ENCODE measurements around the gene SDHAF4. TPM values are rescaled to one million over a fixed set of nuclear protein-coding genes. Genes with fewer than 3 reads are reported as not detected.

The SDHAF4 gene
- total RNA-seq, 4 donors from 2014 or later: 11.0 to 35.6 (median 13.0) TPM

DNA sequence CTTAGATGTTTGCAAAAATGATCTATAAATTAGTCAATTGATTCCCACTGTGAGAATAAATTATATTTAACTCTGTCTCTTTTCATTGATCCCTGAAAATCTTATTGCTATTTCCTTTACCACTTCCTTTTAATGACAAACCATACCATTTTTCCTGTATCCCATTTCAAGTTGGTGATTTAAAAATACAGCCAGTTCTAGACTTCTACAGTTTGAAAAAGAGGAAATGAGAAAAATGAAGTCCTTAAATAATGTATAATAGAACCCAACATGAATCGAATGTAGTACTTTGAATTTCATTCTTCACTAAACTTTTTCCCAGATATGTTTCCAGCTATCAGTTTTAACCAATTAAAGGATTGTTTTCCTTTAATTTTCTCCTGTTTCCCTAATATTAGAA lies 29.5 kb upstream of the SDHAF4 start:
- TF ChIP-seq, protein P1, sequence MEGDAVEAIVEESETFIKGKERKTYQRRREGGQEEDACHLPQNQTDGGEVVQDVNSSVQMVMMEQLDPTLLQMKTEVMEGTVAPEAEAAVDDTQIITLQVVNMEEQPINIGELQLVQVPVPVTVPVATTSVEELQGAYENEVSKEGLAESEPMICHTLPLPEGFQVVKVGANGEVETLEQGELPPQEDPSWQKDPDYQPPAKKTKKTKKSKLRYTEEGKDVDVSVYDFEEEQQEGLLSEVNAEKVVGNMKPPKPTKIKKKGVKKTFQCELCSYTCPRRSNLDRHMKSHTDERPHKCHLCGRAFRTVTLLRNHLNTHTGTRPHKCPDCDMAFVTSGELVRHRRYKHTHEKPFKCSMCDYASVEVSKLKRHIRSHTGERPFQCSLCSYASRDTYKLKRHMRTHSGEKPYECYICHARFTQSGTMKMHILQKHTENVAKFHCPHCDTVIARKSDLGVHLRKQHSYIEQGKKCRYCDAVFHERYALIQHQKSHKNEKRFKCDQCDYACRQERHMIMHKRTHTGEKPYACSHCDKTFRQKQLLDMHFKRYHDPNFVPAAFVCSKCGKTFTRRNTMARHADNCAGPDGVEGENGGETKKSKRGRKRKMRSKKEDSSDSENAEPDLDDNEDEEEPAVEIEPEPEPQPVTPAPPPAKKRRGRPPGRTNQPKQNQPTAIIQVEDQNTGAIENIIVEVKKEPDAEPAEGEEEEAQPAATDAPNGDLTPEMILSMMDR (IDR thresholded peaks at IDR 0.05; ENCODE audit: low read depth): no peak

DNA sequence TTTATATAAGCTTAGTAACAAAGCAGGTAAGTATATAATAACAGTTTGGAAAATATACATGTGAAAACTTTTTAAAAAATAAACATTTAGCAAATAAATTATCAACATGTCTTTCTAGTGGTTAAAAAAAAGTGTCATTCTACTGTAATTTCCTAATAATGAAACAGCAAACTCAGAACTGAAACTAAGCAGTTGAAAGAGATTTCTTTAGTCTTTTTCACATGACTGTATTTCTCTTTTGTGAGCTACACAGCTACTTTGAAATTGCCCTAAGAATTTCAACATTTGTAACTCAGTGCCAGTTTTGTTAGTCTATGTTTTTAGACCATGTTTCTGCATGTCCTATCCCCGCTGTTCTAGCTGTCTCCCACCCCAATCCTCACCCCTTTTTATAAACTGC lies 28.4 kb upstream of the SDHAF4 start:
- TF ChIP-seq, protein P1 (IDR thresholded peaks at IDR 0.05; ENCODE audit: low read depth): no peak

- TF ChIP-seq, protein P1 (IDR thresholded peaks at IDR 0.05; ENCODE audit: low read depth): no peak
These were observed 19.4 kb upstream of the SDHAF4 start for GRCh38 chr6:70547313-70547712.

DNA sequence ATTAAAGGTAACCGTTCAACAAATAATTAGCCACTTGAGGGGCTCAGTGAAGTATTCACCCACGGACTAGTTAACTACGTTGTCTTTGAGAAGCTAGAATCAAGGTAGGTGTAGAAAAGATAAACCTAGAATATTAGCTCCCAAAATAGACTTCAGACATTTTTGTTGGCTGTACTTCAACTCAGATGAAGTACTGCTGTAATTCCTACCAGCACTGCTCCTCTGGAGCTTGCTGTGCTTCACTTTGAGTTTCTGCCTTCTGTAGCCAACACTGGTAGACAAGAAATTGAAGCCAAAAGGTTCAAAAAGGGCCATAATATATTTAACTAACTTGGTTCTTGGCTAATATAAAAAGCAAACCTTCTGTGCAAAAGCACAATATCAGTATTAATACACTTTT lies 18.8 kb upstream of the SDHAF4 start:
- TF ChIP-seq, protein P1 (IDR thresholded peaks at IDR 0.05; ENCODE audit: low read depth): no peak

DNA sequence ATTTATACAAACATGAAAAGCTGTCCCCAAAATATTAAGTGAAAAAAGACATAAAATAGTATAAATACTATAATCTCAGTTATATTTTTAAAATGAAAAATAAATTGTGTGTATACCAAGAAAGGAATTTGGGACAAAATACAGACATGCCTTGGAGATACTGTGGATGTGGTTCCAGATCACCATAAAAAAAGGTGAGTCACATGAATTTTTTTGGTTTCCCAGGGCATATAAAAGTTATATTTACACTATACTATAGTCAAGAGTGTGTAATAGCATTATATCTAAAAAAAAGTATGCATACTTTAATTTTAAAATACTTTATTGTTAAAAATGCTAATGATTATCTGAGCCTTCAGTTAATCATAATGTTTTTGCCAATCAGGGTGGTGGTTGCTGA lies 17.4 kb upstream of the SDHAF4 start:
- TF ChIP-seq, protein P1 (IDR thresholded peaks at IDR 0.05; ENCODE audit: low read depth): no peak

DNA sequence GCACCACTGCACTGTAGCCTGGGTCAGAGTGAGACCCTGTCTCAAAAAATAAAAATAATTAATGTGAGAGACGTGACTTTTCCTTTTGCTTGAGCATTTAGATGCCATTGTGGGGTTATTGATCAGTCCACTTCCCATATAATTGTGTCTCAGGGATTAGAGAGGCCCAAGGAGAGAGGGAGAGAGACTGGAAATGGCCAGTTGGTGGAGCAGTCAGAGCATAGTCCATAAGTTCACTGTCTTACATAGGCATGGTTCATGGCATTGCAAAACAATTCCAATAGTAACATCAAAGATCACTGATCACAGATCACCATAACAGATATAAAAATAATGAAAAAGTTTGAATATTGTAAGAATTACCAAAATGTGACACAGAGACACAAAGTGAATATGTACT lies 15.2 kb upstream of the SDHAF4 start:
- TF ChIP-seq, protein P1 (IDR thresholded peaks at IDR 0.05; ENCODE audit: low read depth): no peak

- TF ChIP-seq, protein P1 (IDR thresholded peaks at IDR 0.05; ENCODE audit: low read depth): no peak
These were observed 13.8 kb upstream of the SDHAF4 start for GRCh38 chr6:70552974-70553373.
